Measurements from ENCODE around the gene CYSTM1. TPM values are rescaled to one million over a fixed set of nuclear protein-coding genes. Genes with fewer than 3 reads are reported as not detected.

The CYSTM1 gene
- total RNA-seq, 4 donors from 2014 or later: 88.9 to 115 (median 106) TPM

DNA sequence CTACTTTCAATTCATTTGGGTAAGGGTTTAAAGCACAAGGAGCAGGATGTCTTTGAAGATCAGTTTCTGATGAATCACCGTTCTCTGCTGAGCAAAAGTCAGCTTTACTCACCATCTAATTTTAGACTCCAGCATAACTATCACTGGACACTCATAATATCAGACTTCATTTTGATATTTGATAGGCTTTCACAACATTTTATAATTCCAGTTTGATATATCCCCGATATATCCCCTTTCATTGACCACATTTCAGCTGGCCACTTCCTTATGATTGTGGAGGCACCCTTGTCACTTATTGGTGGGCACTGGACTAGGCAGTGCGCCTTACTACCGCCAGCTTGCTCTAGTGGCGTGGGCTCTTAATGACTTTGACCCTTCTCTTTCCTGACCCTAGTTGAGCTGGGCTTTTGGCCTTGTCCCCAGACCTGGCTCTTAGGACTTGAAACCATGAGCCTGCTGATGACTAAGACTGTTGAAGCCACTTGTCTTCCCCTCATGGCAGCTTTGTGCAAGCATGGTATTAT lies 46.8 kb downstream of the CYSTM1 start:
- TF ChIP-seq, protein P1, sequence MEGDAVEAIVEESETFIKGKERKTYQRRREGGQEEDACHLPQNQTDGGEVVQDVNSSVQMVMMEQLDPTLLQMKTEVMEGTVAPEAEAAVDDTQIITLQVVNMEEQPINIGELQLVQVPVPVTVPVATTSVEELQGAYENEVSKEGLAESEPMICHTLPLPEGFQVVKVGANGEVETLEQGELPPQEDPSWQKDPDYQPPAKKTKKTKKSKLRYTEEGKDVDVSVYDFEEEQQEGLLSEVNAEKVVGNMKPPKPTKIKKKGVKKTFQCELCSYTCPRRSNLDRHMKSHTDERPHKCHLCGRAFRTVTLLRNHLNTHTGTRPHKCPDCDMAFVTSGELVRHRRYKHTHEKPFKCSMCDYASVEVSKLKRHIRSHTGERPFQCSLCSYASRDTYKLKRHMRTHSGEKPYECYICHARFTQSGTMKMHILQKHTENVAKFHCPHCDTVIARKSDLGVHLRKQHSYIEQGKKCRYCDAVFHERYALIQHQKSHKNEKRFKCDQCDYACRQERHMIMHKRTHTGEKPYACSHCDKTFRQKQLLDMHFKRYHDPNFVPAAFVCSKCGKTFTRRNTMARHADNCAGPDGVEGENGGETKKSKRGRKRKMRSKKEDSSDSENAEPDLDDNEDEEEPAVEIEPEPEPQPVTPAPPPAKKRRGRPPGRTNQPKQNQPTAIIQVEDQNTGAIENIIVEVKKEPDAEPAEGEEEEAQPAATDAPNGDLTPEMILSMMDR (IDR thresholded peaks at IDR 0.05; ENCODE audit: low read depth): no peak

DNA sequence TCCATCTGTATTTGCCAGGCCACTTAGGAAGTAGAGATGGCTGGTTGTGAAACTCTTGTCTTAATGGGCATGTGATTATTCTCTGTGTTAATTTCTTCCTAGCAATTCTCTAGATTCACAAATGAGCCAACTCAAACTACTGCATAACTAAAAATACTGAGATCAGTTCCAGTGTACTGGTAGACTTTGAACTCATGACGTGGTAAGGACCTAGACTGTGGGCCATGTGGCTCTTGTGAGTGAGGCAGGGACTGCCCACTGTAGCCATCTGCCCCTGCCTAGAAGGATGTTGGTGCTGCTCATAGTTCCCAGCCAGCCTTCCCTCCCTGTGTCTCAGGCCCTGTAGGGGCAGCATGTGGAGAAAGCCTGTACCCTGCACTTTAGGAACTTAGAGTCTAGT lies 47.4 kb downstream of the CYSTM1 start:
- TF ChIP-seq, protein P1 (IDR thresholded peaks at IDR 0.05; ENCODE audit: low read depth): no peak

DNA sequence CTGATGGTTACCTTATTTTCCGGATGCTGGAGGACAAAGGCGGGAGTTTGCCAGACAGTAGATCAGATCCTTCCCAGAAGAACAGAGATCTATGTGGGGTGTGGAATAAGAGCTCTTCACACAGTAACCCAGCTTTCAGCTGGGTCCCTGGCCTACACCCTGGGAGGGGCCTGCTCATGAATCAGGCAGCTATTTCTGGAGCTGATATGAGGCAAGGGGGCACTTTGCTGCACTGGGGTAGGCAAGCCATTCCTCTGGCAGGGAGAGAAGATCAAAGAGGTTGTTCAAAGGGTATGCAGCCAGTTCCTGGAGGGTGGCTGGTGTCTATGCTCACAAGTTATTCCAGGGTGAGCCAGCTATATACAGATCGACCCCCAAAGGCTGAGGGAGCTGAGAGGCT lies 48.6 kb downstream of the CYSTM1 start:
- TF ChIP-seq, protein P1 (IDR thresholded peaks at IDR 0.05; ENCODE audit: low read depth): no peak

DNA sequence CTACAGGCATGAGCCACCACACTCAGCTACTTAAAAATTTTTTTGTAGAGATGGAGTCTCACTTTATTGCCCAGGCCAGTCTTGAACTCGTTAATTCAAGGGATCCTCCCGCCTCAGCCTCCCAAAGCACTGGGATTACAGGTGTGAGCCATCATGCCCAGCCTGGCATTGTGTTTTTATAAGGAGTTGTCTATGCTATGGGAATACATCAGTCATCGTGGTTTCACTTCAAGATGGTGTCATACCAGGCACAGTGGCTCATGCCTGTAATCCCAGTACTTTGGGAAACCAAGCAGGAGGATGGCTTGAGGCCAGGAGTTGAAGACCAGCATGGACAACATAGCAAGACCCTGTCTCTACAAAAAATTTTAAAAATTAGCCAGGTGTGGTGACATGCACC lies 49.7 kb downstream of the CYSTM1 start:
- TF ChIP-seq, protein P1 (IDR thresholded peaks at IDR 0.05; ENCODE audit: low read depth): no peak

DNA sequence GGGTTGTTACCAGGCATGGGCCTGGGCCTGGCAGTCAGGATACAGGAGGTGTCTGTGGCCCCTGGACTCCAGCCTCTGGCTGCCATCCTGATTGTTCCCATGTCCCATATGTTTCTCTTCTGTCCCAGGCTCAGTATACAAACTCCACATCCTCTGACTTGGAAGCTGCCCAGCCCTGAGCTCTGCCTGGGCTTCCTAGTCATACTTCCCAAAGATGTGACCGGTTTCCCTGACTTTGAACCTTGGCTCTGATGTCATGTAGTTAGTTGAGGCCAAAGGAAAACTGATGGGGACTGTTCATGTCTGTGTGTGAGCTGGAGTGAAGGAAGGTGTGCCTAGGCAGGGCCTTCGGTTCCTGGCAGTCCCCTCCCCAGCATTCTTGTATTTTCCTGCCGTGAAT lies 50.4 kb downstream of the CYSTM1 start:
- TF ChIP-seq, protein P1 (IDR thresholded peaks at IDR 0.05; ENCODE audit: low read depth): no peak

DNA sequence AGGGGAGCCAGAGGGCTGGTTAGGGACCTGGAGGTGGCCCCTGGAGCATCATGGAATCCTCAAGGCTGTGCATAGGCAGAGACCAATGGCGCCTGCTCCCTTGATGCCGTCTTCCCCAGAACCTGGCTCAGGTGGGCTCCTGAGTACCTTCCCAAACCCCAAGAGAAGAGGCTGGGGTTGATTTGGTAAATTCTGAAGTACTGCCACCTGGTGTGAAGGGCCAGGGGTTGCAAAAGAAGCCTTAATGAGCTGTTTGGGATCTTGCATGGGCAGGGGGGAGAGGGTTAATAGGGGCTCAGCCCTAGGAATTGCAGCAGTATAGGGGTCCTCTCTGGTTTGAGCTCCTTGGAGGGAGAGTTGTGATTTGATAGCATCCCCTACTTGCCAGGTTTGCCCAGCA lies 52.1 kb downstream of the CYSTM1 start:
- TF ChIP-seq, protein P1 (IDR thresholded peaks at IDR 0.05; ENCODE audit: low read depth): no peak

DNA sequence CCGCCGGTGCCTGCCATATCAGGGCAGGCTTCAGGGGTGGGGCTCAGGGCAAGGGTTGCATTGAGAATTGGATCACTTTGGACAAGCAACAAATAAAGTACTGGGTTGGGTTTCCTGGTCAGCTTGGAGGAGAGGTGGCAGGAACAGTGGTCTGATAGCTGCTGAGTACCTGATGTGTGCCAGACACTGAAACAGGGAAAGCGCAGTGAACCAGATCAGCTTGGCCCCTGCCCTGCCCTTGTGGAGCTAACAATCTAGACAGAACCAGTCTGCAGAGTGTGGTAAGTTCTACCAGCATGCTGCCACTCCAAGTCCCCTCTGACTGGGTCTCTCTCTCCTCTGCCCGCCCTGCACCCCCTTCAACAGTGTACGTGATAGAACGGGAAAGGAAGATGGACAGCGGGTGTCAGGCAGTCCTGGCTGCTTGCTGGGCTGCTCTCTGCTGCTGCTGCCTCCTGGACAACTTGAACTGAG lies 53.4 kb downstream of the CYSTM1 start:
- TF ChIP-seq, protein P1 (IDR thresholded peaks at IDR 0.05; ENCODE audit: low read depth): no peak
